Breast epithelium (tissue), 3 donors: ENCODE data around the gene PRKAR1B.

Experiments used
- POLR2A ChIP-seq: fragments of 450-650 bp; IDR thresholded peaks from one replicate; pipeline ENCODE4 v1.6.1; 2016; ENCODE audit warnings: antibody characterized with exemption, mild to moderate bottlenecking, moderate library complexity
- TF ChIP-seq, protein P1 (sequence below), 3 donors: fragments of 450-650 bp; IDR thresholded peaks; one replicate each; pipeline ENCODE4 v1.5.1; 2016 to 2017; ENCODE audit warnings: antibody characterized with exemption in 3 of 3, mild to moderate bottlenecking in 3 of 3, moderate library complexity in 3 of 3

DNA sequence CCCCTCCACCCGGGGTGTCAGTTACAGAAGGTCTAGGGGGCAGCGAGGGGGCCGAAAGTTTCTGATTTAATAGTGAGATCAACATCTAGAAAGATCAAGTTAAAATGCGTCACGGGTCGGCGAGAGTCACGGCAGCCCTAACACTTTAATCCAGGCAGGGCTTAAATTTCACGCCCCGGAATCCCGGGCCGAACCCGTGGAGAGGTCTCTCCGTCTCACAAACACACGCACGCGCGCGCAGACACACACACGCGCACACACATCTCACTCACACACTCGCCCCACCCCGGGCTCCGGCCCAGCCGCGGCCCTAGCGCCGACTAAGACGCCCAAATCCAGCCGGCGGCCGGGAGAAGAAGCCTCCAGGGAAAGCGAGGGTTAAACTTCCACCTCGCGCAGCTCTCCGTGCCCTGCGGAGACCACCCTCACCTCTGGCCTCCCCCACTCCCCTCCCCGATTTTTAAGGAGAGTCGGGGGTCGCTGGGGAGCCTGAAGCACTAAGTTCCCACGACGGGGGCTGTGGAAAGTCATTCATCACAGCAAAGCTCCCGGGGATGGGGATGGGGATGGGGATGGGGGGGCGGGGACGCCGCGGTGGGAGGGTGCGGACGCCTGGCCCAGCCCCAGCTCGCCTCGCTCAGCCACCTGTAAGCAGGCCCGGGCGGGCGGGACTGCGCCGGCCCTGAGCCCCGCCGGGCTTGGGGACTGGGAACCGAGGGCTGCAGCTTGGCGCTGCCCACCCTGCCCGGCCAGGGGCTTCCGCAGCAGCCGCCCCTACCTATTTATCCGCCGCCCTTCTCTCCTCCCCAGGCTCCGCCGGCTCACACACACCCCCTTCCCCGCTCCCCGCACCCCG is 209.1 kb downstream of the PRKAR1B start:
- TF ChIP-seq, protein P1, sequence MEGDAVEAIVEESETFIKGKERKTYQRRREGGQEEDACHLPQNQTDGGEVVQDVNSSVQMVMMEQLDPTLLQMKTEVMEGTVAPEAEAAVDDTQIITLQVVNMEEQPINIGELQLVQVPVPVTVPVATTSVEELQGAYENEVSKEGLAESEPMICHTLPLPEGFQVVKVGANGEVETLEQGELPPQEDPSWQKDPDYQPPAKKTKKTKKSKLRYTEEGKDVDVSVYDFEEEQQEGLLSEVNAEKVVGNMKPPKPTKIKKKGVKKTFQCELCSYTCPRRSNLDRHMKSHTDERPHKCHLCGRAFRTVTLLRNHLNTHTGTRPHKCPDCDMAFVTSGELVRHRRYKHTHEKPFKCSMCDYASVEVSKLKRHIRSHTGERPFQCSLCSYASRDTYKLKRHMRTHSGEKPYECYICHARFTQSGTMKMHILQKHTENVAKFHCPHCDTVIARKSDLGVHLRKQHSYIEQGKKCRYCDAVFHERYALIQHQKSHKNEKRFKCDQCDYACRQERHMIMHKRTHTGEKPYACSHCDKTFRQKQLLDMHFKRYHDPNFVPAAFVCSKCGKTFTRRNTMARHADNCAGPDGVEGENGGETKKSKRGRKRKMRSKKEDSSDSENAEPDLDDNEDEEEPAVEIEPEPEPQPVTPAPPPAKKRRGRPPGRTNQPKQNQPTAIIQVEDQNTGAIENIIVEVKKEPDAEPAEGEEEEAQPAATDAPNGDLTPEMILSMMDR (IDR thresholded peaks at IDR 0.05) = no peak
- TF ChIP-seq POLR2A = no peak
